Ishikawa (cell line): Measurements from ENCODE around the gene EPHA8.

Experiments
- CEBPB ChIP-seq: IDR thresholded peaks from 2 replicates; pipeline ENCODE4 v1.6.1; 2012
- CREB1 ChIP-seq: IDR thresholded peaks from 2 replicates; pipeline ENCODE4 v1.6.1; 2012; ENCODE audit warnings: low read depth
- EGR1 ChIP-seq: IDR thresholded peaks from 2 replicates; pipeline ENCODE4 v1.6.1; 2012
- EP300 ChIP-seq: IDR thresholded peaks from 2 replicates; pipeline ENCODE4 v1.6.1; 2012; ENCODE audit warnings: borderline replicate concordance
- FOXM1 ChIP-seq: IDR thresholded peaks from 2 replicates; pipeline ENCODE4 v1.6.1; 2012; ENCODE audit warnings: low read depth, borderline replicate concordance
- NFIC ChIP-seq: IDR thresholded peaks from 2 replicates; pipeline ENCODE4 v1.6.1; 2012
- RAD21 ChIP-seq: IDR thresholded peaks from 2 replicates; pipeline ENCODE4 v1.6.1; 2012; ENCODE audit warnings: low read depth
- TAF1 ChIP-seq: IDR thresholded peaks from 2 replicates; pipeline ENCODE4 v1.6.1; 2012; ENCODE audit warnings: low read depth, mild to moderate bottlenecking
- TCF12 ChIP-seq: IDR thresholded peaks from 2 replicates; pipeline ENCODE4 v1.6.1; 2012; ENCODE audit warnings: low read depth
- TEAD4 ChIP-seq: IDR thresholded peaks from 2 replicates; pipeline ENCODE4 v1.6.1; 2012
- YY1 ChIP-seq: IDR thresholded peaks from 2 replicates; pipeline ENCODE4 v1.6.1; 2012; ENCODE audit warnings: low read depth
- ZBTB7A ChIP-seq: IDR thresholded peaks from 2 replicates; pipeline ENCODE4 v1.6.1; 2012; ENCODE audit warnings: low read depth
- TF ChIP-seq, protein P1 (sequence below): IDR thresholded peaks from 2 replicates; pipeline ENCODE4 v1.6.1; 2012
- TF ChIP-seq, protein P2 (sequence below): IDR thresholded peaks from 2 replicates; pipeline ENCODE4 v1.6.1; 2012; ENCODE audit warnings: low read depth, mild to moderate bottlenecking
- TF ChIP-seq, protein P3 (sequence below): IDR thresholded peaks from 2 replicates; pipeline ENCODE4 v1.6.1; 2012

Gene EPHA8

GRCh38 chr1:22556391-22557104 is 6.7 kb upstream of the EPHA8 start:
- TF ChIP-seq NFIC (no peak), CEBPB (no peak), CREB1 (no peak), FOXM1 (no peak), TEAD4 (no peak), RAD21 (no peak), EP300 (no peak), TAF1 (no peak), TCF12 (no peak), EGR1 (no peak)
- TF ChIP-seq, protein P1, sequence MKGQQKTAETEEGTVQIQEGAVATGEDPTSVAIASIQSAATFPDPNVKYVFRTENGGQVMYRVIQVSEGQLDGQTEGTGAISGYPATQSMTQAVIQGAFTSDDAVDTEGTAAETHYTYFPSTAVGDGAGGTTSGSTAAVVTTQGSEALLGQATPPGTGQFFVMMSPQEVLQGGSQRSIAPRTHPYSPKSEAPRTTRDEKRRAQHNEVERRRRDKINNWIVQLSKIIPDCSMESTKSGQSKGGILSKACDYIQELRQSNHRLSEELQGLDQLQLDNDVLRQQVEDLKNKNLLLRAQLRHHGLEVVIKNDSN, result no peak
- TF ChIP-seq, protein P2, sequence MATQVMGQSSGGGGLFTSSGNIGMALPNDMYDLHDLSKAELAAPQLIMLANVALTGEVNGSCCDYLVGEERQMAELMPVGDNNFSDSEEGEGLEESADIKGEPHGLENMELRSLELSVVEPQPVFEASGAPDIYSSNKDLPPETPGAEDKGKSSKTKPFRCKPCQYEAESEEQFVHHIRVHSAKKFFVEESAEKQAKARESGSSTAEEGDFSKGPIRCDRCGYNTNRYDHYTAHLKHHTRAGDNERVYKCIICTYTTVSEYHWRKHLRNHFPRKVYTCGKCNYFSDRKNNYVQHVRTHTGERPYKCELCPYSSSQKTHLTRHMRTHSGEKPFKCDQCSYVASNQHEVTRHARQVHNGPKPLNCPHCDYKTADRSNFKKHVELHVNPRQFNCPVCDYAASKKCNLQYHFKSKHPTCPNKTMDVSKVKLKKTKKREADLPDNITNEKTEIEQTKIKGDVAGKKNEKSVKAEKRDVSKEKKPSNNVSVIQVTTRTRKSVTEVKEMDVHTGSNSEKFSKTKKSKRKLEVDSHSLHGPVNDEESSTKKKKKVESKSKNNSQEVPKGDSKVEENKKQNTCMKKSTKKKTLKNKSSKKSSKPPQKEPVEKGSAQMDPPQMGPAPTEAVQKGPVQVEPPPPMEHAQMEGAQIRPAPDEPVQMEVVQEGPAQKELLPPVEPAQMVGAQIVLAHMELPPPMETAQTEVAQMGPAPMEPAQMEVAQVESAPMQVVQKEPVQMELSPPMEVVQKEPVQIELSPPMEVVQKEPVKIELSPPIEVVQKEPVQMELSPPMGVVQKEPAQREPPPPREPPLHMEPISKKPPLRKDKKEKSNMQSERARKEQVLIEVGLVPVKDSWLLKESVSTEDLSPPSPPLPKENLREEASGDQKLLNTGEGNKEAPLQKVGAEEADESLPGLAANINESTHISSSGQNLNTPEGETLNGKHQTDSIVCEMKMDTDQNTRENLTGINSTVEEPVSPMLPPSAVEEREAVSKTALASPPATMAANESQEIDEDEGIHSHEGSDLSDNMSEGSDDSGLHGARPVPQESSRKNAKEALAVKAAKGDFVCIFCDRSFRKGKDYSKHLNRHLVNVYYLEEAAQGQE, result no peak

- TF ChIP-seq CEBPB (no peak), NFIC (no peak), FOXM1 (no peak), TEAD4 (no peak)
- TF ChIP-seq, protein P2, result no peak
These were observed 5.8 kb upstream of the EPHA8 start for GRCh38 chr1:22557341-22557950.

DNA sequence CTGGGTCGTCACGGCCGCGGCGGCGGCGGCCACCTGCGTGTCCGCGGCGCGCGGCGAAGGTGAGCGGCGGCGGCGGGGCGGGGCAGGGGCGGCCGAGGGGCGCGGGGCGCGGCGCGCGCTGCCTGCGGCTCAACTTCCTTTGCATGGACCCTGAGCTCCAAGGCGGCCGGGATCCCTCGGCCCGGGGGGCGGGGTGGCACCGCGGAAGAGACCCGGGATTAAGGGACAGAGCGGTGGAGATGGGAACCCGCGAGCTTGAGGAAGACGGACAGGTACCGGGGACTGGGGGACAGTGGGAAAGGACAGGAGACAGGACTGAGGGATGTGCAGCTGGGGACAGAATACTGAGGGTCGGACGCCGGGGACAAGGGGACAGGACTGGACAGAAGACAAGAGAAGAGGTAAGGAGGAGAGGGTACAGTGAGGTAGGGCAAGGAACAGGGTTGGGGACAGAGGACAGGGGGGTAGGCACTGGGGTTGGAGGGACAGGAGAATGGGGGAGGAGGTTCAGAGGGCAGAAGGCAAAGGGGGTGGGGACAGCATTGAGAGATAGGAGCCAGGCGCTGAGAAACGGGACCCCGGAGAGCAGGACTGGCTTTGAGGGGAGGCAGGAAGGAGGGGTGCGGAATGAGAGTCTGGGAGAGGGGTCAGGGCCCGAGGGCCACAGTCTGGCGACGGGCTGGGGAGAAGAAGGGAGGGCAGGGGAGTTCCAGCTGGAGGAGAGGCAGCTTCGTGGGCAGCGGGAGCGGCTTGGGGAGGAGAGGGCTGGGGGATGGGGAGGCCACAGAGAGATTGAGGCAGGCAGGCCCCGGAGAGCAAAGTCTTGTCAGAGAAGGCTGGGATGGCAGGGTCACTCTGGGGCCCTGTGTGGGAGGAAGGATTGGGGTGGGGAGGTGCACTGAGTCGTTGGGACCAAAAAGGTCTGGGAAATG is 648 bp downstream of the EPHA8 start:
- TF ChIP-seq EGR1, result no peak
- TF ChIP-seq NFIC, result no peak
- TF ChIP-seq TEAD4, result no peak
- no peak for TF ChIP-seq FOXM1
- no peak for TF ChIP-seq CREB1

DNA sequence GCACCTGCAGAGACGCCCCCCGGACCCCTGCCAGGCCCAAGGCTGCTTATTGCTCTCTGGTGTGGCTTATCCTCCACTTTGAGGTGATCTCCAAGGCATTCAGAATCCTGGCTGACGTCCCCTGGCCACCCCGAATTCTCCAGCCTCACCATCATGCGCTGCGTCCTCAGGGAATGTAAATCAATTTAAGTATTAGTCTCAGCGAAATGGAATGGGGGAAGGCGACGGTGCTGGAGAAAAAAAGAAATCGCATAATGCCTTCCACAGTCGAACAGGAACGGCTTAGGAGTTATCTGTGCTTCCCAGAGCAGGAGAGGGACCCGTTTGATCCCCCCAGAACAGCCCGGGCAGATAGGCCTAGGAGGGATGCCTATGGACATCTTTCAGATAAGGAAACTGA is 2.9 kb downstream of the EPHA8 start:
- TF ChIP-seq, protein P1, result no peak
- no peak for TF ChIP-seq RAD21
- TF ChIP-seq, protein P3, sequence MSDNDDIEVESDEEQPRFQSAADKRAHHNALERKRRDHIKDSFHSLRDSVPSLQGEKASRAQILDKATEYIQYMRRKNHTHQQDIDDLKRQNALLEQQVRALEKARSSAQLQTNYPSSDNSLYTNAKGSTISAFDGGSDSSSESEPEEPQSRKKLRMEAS, result no peak
- TF ChIP-seq, protein P2, result no peak
- no peak for TF ChIP-seq EGR1
- TF ChIP-seq FOXM1, result no peak
- no peak for TF ChIP-seq ZBTB7A
- no peak for TF ChIP-seq CREB1
- TF ChIP-seq CEBPB, result no peak
- no peak for TF ChIP-seq NFIC
- TF ChIP-seq TEAD4, result no peak
- TF ChIP-seq EP300, result no peak
- no peak for TF ChIP-seq TCF12
- TF ChIP-seq YY1, result no peak
- no peak for TF ChIP-seq TAF1
